ENCODE results near the gene RBFOX2.

RBFOX2 gene

DNA sequence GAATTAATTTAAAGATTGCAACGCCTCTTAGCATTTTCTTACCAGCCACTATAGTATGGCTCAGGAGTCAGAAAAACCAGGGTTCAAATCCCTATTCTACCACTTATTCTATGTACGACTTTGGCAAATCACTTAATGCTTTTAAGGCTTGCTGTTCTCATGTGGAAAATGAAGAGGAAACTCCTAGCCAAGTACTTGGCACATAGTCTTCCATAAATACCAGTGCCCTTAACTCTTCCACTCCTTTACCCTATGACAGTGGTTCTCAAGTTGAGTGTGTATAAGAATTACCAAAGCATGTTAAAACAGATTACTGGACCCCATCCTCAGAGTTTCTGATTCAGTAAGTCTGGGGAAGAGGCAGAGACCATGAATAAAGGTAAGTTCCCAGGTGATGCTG lies 107.6 kb downstream of the RBFOX2 start:
- no peak for DNase-seq

DNA sequence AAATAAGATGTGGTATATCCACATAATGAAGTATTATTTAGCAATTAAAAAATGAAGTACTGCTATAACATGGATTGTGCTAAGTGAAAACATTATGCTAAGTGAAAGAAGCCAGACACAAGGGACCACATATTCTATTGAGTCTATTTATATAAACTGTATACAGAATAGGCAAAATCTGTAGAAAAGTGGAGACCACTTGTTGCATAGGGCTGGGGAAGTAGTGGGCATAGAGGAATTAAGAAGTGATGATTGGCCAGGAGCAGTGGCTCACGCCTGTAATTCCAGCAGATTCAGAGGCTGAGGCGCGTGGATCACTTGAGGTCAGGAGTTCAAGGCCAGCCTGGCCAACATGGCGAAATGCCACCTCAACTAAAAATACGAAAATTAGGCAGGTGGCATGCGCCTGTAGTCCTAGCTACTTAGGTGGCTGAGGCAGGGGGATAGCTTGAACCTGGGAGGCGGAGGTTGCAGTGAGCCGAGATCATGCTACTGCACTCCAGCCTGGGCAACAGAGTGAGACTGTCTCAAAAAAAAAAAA lies 109.6 kb downstream of the RBFOX2 start:
- no peak for DNase-seq

DNA sequence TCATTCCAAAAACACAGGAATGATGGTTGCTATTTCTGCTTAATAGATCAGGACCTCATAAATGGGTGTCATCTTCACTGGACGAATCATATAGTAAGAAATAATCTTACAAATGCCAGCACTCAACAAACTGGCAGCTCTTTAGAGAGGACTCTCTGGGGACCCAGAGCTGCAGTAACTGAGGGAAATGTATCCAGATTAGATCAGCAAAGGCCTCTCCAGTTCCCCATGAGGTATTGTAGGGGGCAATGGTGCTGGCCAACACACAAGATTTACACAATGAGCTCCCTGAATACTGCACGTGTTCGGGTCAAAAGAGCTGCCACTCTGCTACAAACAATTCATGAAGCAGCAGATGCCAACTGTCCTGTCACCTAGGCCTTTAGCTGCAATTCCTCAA lies 110.2 kb downstream of the RBFOX2 start:
- DNase-seq: no peak

DNA sequence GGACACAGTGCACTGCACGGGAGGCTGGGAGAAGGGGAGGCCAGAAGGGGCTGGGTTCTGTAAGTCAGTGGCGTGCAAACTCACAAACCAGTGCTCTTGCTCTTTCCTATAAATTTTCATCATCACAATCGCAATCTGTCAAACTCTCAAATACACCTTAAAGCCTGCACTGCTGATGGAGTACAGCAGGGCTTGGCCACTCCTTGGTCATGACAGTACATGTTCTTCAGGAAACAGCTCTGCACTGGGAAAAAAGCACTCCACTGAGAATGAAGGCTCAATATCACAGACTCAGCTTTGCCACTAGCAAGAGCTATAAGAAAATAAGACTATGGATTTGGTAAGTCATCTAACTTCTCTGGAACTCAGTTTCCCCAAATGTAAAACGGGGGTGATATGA lies 111.0 kb downstream of the RBFOX2 start:
- DNase-seq: no peak

DNA sequence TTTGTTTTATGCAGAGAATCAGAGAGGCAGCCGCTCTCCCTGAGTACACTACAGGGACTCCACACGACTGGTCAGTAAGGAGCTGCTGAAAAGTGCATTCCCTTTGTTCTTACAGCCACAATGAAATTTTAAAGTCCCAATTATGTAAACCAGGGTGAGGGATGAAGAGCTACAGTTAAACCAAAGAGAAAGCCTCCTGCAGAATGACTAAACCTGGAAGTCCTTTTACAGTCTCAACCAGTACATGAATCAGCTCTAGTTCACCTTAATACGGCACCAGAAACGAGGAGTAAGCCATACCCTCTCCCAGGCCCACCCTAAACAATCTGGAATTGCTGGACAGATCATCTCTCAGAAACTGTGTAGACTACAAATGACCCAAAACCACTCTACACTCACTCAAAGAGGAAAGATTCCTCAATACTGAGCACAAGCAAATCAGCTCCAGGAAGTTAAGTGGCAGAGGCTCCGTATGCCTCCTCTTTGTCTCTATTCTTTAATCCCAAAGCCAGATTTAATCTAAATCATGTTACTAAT lies 113.1 kb downstream of the RBFOX2 start:
- no peak for DNase-seq

DNA sequence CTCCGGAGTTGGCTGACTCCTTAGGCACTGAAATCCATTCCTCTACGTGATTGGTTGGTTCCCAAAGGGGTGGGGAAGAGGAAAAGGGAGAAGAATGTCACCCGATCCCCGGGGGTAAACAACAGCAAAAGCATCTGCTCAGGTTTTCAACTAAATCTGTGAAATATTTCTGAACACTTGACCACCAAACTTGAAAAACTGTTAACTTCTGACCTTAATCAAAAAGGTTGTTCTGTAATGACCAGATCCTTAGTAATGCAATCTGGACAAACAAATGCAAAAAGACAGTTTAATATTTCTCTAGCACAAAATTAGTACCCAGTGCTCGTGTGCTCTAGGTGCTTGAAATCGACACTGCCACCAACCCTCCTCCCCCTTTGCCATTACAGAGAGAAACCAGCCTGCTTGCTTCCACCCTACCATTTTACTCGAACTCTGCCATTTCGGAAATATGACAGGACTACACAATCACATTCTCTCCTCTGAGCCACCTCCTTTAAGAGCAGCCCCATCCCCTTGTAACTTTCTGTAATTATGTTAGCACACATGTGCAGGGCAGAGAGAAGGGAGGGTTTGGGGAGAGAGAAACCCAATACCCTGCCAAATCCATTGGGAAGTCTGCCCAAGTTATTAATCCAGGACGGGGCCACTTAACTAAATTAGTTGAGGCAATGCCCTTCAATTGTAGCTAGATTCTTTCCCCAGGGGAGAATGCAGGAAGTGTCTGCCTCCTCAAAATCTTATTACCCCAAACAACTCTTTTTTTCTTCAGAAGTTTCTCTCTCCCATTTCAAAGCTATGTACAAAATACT lies 113.8 kb downstream of the RBFOX2 start:
- peak; percentile 86 for DNase-seq

DNA sequence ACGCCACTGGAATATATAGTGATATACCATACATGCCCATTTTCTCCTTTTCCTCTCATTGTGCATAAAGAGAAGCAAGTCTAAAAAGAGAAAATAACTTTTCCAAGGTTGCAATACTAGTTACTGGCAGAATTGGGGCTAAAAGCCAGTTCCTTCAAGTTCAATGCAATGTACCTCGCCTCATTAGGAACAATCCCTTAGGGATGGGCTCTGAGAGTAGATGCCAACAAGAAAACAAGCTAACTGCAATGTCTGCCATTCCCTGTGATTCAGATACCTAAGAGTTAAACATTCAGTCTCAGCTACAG lies 114.3 kb downstream of the RBFOX2 start:
- DNase-seq: no peak

DNA sequence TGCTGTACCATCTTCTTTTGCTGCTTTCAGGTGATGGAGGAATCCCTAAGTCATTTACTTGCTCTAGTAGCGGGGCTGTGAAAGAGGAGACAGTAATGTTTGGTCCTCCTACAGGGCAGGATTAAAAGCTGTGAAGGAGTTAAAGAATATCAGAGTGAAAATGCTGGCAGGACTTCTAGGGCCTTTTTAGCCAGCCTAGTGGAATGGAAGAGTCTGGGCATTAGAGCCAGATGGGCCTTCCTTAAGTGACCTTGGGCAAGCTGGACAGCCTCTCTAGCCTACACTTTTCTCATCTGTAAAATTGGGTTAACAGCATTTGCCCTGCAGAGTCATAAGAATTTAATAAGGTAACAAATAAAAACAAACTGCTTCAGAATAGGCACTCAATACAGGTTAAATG lies 114.7 kb downstream of the RBFOX2 start:
- DNase-seq: no peak

DNA sequence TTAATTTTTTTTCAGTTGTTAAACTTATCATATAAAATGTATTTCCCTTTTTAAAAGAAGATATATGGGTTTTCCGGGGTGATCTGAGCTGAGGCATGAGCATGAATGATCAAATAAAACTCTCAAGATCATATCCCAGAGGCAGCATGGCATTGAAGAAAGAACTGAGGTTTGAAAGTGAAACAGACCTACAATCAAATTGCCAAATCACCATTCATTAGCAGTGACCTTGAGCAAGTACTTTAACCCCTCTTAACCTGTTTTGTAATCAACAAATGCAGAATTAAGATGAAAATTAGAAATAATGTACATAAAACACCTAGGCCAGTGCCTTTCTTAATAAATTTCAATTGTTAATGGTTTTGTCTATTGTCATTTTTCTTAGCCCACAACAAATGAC lies 116.0 kb downstream of the RBFOX2 start:
- no peak for DNase-seq

DNA sequence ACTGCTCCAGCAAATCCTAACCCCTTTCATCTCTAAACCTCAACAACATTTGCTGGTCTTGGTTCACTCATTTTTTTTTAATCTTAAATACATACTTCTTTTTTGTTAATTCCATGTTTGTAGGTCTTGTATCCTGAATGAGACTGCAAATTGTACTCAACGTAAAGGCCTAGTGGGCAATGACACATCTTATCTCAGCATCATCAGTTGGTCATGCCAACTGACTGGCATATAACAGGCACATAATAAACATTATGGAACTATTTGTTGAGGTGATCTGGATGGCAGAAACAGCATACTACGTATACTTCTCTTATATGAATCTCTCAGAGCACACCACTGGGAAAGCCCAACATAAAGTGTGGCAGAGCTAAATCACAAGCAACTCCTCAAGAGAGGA lies 116.7 kb downstream of the RBFOX2 start:
- no peak for DNase-seq

DNA sequence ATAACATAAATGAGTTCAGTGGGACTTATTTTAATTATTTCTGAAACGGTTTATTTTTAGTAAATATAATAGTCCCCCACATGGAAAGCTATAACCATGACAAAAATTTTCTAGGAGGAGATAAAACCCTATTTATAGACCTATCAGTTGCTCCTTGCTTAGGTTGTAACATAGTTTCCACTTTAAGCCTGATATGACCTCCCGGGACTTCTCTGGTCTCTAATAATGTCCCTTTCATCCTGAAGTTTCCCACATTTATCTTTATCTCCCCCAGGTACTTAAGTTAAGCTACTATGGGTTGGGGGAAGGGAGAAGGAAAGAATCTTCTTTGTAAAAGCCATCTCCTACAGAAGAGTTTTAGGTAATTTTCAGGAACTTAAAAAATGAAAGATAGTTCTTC lies 117.7 kb downstream of the RBFOX2 start:
- no peak for DNase-seq

DNA sequence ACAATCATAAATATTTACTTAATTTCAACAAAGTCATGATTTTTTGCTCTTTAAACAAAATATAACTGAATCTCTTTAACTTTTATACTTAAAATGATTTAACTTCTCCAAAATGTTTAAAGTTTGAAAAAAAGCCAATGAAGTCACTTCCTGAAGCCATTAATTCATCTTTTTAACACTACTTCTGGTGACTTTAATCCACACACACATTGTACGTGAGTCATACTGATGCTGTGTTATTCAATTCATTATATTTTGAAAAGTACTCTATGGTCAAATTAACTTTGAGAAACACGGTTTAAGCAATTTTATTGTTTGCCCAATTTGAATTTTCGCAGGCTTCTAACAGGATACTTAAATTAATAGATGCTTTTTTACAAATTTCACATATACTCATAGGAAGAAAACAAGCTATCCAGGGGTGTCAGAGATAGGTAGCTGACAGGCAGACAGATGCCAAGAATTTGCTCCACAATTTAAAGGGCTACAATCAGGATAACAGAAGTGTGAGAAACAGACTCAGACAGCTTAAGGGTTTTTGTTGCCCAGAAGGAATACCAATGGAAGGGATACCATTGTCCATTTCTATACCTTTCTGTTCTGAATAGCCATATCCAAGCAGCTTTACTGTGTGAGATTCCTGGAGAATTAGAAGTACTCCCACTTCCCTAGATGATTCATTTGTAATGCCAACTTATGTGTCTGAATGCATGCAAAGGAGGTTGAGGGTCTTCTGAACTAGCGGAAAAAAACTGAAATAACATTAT lies 118.4 kb downstream of the RBFOX2 start:
- no peak for DNase-seq

DNA sequence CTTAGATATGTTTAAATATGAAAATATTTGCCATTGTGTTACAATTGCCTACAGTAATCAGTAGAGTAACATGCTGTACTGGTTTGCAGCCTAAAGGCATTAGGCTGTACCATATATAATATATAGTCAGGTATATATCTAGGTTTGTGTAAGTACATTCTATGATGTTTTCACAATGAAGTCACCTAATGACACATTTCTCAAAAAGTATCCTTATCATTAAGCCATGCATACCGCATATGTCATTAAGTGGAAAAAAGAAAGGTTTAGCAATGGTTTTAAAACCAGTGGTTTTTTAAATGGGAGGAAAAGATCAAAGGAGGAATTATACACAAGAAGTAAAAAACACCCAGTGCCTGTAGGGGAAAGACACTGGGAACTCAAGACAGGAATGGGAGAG lies 122.7 kb downstream of the RBFOX2 start:
- DNase-seq: no peak

DNA sequence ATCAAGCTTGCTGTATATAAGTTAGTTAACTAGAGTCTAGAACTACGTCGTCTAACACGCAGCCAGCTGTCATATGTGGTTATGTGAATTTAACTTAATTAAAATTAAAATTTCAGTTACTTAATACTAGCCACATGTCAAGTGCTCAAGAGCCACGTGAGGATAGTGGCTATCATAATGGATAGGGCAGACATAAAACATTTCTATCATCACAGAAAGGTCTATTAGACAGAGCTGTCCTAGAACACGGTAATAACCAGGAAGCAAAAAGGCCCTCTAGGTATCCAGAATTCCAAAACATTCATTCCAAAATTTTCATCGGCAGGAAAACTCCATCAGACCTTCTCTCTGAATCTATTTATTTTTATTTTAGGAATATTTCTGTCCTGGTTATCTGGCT lies 123.9 kb downstream of the RBFOX2 start:
- no peak for DNase-seq

DNA sequence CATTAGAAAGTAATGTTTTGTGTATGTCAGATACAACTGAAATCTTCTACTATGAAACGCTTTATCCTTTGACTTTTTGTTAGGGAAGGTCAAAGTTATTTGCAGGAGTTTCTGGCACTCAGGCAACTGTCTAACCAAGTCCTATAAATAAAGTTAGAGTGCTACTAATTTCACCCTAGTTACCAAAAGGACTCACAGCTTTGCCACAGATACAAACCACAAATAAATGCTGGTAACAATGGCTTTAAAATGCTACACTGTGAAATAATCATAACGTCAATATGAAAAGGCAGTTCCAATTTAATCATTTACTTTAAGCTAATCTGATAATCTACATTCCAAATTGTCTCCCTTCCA lies 124.3 kb downstream of the RBFOX2 start:
- DNase-seq: no peak

DNA sequence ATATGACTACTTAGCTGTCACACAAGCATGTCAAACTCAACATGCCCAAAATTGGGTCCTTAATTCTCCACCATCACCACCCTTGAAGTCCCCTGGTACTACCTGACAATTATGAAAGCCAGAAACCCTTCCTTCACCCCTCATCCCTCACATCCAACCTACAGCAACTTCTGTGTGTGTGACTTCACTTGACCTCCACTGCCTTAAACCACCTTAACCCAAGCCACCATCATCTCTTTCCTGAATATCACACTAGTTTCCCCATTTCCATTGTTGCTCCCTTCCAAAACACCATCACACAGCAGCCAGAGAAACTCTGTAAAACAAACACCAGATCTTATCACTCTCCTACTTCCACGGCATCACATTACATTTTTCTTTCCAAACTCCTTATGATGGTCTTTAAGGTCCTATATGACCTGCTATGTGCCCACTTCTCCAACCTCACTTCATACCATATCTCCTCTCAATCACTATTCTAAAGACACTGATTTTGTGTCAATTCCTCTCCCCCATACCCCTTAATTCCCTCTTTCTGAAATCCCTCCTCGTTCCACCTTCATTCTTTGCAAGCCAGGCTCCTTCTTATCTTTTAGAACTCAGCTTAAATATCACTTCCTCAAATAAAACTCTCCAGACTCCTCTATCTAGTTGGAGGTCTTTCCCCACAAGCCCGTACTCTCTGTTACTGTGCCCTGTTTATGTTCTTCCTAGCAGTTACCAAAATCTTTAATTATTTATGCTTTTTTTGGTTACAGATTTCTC lies 124.9 kb downstream of the RBFOX2 start:
- no peak for DNase-seq

DNA sequence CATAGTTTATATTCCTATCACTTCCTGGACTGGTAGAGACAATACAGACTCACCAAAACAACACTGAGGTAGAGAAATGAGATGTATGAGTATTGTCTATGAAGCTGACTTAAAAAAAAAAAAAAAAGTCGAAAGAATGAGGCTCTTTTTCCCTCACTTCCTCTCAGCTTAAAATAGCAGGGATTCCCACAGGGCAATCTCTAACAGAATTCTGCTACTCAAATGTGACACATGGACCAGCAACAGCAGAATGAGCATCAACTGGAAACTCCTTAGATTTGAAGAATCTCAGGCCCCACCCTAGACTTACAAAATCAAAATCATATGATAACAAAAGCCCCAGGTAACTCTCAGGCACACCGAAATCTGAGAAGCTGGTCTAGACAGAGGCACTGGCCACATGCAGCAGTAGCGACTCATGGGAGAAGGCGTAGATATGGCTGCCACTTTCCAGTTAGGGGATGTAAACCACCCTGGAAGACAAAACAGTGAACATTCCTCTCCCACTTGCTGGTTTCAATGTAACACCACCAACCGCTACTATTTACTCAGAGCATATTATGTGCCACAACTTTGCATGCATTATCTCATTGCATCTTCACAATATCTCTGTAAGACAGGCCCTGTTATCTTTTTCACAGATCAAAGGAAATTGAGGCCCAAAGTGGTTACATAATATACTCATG lies 128.0 kb downstream of the RBFOX2 start:
- DNase-seq: no peak

DNA sequence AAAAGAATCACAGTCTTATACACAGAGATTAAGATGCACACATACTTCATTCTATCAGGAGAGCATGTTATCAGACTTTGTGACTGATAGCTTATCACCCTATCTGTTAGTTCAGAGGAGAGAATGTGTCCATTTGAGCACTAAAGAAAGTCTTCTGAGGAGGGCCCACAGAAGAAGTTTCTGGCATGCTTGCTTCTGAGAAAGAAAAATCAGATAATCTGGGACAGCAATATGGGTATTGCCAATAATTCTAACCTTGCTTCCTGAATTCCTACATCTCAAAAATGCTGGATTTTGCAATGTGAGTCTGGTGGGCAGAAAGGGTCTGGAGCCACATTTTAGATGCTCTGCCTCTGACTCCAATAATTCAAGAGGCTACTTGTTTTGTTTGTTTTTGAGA lies 128.9 kb downstream of the RBFOX2 start:
- DNase-seq: no peak

DNA sequence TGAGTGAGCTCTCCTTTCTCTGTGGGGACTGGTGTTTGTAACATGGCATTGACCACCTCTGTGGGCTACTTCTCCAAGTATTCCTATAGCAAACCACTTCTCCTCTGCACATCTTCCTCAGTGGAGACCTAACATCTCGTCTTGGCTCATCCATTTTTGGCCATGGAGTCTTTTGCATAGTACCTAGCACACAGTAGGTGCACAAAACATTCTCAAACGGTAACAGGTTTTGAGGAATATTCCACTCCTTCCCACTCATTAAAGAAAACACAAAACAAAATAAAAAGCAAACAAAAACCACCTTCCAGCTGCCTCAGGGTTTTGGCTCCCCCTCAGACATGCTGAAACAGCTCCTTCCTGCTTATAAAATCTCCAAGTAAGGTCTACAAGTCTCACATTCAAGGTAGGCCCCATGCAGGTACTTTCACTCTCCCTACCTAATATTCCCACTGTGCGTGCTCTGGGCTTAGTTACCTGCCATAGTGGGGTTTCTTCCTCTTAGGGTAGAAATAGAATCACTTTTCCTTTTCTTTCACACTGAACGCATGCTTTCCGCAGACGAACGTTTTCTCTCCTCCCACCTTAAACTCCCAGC lies 132.4 kb downstream of the RBFOX2 start:
- DNase-seq: no peak

DNA sequence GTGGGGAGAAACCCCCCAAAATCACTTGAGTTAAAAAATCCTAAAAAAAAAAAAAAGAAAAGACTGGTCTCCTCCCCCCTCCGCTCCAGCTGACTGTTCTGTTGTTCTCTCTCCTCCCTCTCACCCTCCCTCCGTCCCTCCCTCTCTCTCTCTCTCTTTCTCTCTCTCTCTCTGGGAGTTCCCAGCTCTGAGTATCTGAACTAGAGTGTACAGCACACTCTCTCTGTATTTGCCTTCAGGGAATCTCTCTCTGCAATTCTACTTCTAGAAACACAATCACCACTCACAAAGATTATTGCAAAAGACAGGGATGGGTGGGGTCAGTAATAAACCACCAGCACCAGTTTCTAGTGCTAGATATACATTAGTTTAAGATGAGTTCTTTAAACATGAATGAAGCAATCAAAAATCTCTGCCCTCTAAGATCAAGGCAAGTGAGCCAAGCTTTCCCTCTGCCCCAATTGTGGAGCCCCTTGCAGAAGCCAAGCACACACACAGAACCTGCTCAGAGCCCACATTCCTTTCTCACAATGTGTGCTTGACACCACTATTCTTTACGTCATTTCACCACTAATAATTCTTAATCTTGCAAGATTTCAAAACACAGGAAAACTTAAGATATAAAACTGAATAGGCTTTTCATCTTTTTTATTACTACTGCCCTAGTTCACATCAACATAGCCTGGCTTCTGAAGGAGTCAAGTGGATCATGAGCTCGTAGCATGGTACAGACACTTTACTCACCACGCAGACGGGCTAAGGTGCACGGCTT lies 133.5 kb downstream of the RBFOX2 start:
- DNase-seq: no peak

DNA sequence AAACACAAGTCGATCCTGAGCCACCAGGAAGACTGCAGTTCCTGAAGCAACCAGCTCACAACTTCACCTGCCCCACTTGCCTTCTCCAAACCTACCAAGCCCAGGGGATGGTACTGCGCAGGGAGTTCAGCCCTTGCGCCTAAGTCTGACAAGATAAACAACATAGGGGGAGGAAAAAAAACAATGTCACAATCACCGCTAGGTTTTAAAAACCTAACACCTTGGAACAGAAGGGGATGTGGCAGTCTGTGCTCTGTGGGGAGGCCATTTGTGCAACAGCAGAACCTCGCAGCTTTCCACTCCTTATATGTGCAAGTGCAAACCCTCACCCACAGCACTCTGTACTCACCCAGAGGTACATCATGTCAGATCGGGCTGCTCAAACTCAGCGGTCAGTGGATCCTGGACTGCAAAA lies 134.2 kb downstream of the RBFOX2 start:
- DNase-seq: no peak

DNA sequence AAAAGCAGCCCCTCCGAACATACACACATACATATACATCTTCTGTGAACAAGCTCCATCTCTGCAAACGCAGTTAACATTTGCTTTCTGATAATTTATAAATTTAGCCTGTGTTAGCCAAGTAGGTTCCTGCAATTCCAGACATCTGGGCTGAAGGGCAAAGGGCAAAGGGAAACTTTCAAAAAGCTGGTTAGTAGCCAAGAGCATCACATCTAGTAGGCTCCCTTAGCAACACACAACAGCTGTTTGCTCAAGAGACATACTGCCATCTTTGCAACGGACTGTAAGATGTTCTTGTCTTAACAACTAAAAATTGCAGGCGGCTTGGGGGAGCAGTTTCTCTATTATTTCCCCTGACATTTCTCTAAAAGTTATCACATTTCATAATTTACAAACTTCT lies 134.9 kb downstream of the RBFOX2 start:
- DNase-seq: no peak

Measured in NCI-H1694 treated with DMSO at 0.1 percent for 48 hours (cell line).